HCT116 (cell line): ENCODE measurements around the gene ARL14. TPM values are rescaled to one million over a fixed set of nuclear protein-coding genes. Genes with fewer than 3 reads are reported as not detected.

Experiments
- ATAC-seq: fragments of 200-7000 bp; cut with Tn5 transposase; 2 replicates; pipeline ENCODE4 v1.9.1; 2020; ENCODE audit warnings: mild to moderate bottlenecking, moderate library complexity
- BruUV-seq: library from RNA; stranded (reverse); fragments of 400-500 nt; replicated peaks from 2 replicates; lab custom pipeline; 2021; lab: Mats Ljungman, UMichigan
- CTCF ChIA-PET: fragments of 300-600 bp; sonication (Branson Sonifier 250); formaldehyde crosslinking; loops from one replicate; lab custom pipeline; 2021; ENCODE audit warnings: antibody characterized with exemption; lab: Charles Lee
- POLR2A ChIA-PET: fragments of 300-600, 350-600 bp; sonication (Branson Sonifier 250); formaldehyde crosslinking; loops from one replicate; lab custom pipeline; 2021; ENCODE audit warnings: antibody characterized with exemption; lab: Charles Lee
- RAD21 ChIA-PET, 2 experiments: fragments of 300-600 bp; sonication (Branson Sonifier 250); formaldehyde crosslinking; loops; one replicate each; lab custom pipeline; 2023; ENCODE audit warnings: low total read pairs in 2 of 2; ENCODE audit not compliant: uncharacterized antibody in 2 of 2, unreplicated experiment in 2 of 2, low non-redundant PET in 1 of 2; lab: Charles Lee
- DNase-seq: peaks from one replicate; pipeline ENCODE4 v3.0.0-alpha.2; 2010; ENCODE audit warnings: low read depth, low spot score
- H2AFZ ChIP-seq: fragments of 200-600 bp; shearing (Covaris generic), sonication (generic); 2 replicates; pipeline ENCODE4 v1.6.1; 2017; ENCODE audit warnings: low read depth, mixed run types, mixed read lengths, antibody characterized with exemption, low read length; ENCODE audit not compliant: poor library complexity, severe bottlenecking
- H3K27ac ChIP-seq: 2 replicates; pipeline ENCODE4 v1.5.1; 2012; ENCODE audit warnings: low read depth, low read length
- H3K27me3 ChIP-seq: fragments of 200-600 bp; sonication (generic); 2 replicates; pipeline ENCODE4 v1.6.1; 2016; ENCODE audit warnings: mixed run types, low read length, mixed read lengths; ENCODE audit not compliant: insufficient read depth
- H3K36me3 ChIP-seq, 2 experiments: fragments of 200-500 bp in 1 of 2; fragments of 200-600 bp in 1 of 2; sonication (Bioruptor generic) in 1 of 2; sonication (generic) in 1 of 2; 2 replicates each; pipeline versions ENCODE4 v1.5.1 to v1.6.1; 2014 to 2016; ENCODE audit warnings: low read length in 2 of 2, inconsistent platforms in 1 of 2, mixed read lengths in 1 of 2, mixed run types in 1 of 2; ENCODE audit not compliant: insufficient read depth in 2 of 2, control insufficient read depth in 1 of 2
- H3K4me1 ChIP-seq, 2 experiments: fragments of 200-600 bp in 1 of 2; sonication (generic) in 1 of 2; 2 replicates each; pipeline versions ENCODE4 v1.5.1 to v1.6.1; 2012 to 2017; ENCODE audit warnings: low read length in 2 of 2, inconsistent platforms in 1 of 2, mild to moderate bottlenecking in 1 of 2, mixed read lengths in 1 of 2, mixed run types in 1 of 2, moderate library complexity in 1 of 2; ENCODE audit not compliant: insufficient read depth in 2 of 2, control insufficient read depth in 1 of 2
- H3K4me2 ChIP-seq: fragments of 200-600 bp; sonication (generic); 2 replicates; pipeline ENCODE4 v1.6.1; 2017; ENCODE audit warnings: mixed run types, low read length, mixed read lengths
- H3K4me3 ChIP-seq, 2 experiments: fragments of 200-600 bp in 1 of 2; sonication (generic) in 1 of 2; replicated peaks in 1 of 2; 2 replicates each; pipeline ENCODE4 v1.5.1; 2011 to 2016; ENCODE audit warnings: low read length in 2 of 2, control low read depth in 1 of 2, low read depth in 1 of 2, mild to moderate bottlenecking in 1 of 2, mixed read lengths in 1 of 2, mixed run types in 1 of 2
- H3K79me2 ChIP-seq: fragments of 200-600 bp; sonication (generic); 2 replicates; pipeline ENCODE4 v1.6.1; 2017; ENCODE audit warnings: mild to moderate bottlenecking, mixed run types, low read length, moderate library complexity, mixed read lengths; ENCODE audit not compliant: insufficient read depth
- H3K9ac ChIP-seq: fragments of 200-600 bp; sonication (generic); 2 replicates; pipeline ENCODE4 v1.6.1; 2016; ENCODE audit warnings: low read length, mixed read lengths
- H3K9me2 ChIP-seq: fragments of 200-600 bp; sonication (generic), shearing (Covaris generic); 2 replicates; pipeline ENCODE4 v1.6.1; 2017; ENCODE audit warnings: mixed run types, mild to moderate bottlenecking, moderate library complexity; ENCODE audit not compliant: insufficient read depth
- H3K9me3 ChIP-seq, 2 experiments: fragments of 200-500 bp in 1 of 2; fragments of 200-600 bp in 1 of 2; sonication (Bioruptor generic) in 1 of 2; sonication (generic) in 1 of 2; 2 replicates each; pipeline ENCODE4 v1.6.1; 2014 to 2017; ENCODE audit warnings: low read length in 2 of 2, mixed read lengths in 2 of 2, inconsistent platforms in 1 of 2, low read depth in 1 of 2, mild to moderate bottlenecking in 1 of 2, mixed run types in 1 of 2, moderate library complexity in 1 of 2; ENCODE audit not compliant: control insufficient read depth in 1 of 2, insufficient read depth in 1 of 2
- H4K20me1 ChIP-seq: fragments of 200-600 bp; sonication (generic), shearing (Covaris generic); 2 replicates; pipeline ENCODE4 v1.6.1; 2017; ENCODE audit warnings: mixed run types, mild to moderate bottlenecking, moderate library complexity; ENCODE audit not compliant: insufficient read depth
- CBX3 ChIP-seq: IDR thresholded peaks from 2 replicates; pipeline ENCODE4 v1.6.1; 2012; ENCODE audit warnings: low read depth
- CEBPB ChIP-seq: IDR thresholded peaks from 2 replicates; pipeline ENCODE4 v1.6.1; 2012; ENCODE audit warnings: low read depth
- ELF1 ChIP-seq: IDR thresholded peaks from 2 replicates; pipeline ENCODE4 v1.6.1; 2012; ENCODE audit warnings: low read depth, borderline replicate concordance
- EZH2phosphoT487 ChIP-seq: fragments of 200-600 bp; IDR thresholded peaks from 2 replicates; pipeline ENCODE4 v1.6.1; 2018; ENCODE audit warnings: antibody characterized with exemption, borderline replicate concordance
- FOSL1 ChIP-seq: IDR thresholded peaks from 2 replicates; pipeline ENCODE4 v1.6.1; 2012; ENCODE audit warnings: low read depth
- JUND ChIP-seq: IDR thresholded peaks from 2 replicates; pipeline ENCODE4 v1.6.1; 2012
- POLR2A ChIP-seq: IDR thresholded peaks from 2 replicates; pipeline ENCODE4 v1.7.0; 2011; ENCODE audit warnings: borderline replicate concordance; ENCODE audit not compliant: insufficient read depth, insufficient read length; ENCODE audit errors: extremely low read depth
- POLR2AphosphoS5 ChIP-seq: IDR thresholded peaks from 2 replicates; pipeline ENCODE4 v1.6.1; 2011; ENCODE audit warnings: mild to moderate bottlenecking, low read depth, low read length, moderate library complexity
- RAD21 ChIP-seq: IDR thresholded peaks from 2 replicates; pipeline ENCODE4 v1.6.1; 2012; ENCODE audit warnings: low read depth, mild to moderate bottlenecking
- SIN3A ChIP-seq: IDR thresholded peaks from 2 replicates; pipeline ENCODE4 v1.6.1; 2012; ENCODE audit warnings: low read depth
- SP1 ChIP-seq: IDR thresholded peaks from 2 replicates; pipeline ENCODE4 v1.6.1; 2012; ENCODE audit warnings: low read depth
- SRF ChIP-seq: IDR thresholded peaks from 2 replicates; pipeline ENCODE4 v1.6.1; 2012; ENCODE audit warnings: low read depth
- TCF7L2 ChIP-seq: IDR thresholded peaks from 2 replicates; pipeline ENCODE4 v1.7.0; 2011; ENCODE audit warnings: borderline replicate concordance, inconsistent platforms; ENCODE audit not compliant: insufficient read depth, insufficient read length; ENCODE audit errors: extremely low read depth
- ZFX ChIP-seq: fragments of 450-650 bp; IDR thresholded peaks from 2 replicates; pipeline ENCODE4 v1.6.1; 2017
- ZNF274 ChIP-seq: fragments of 200-500 bp; sonication (Bioruptor generic); IDR thresholded peaks from 2 replicates; pipeline ENCODE4 v1.6.1; 2014; ENCODE audit warnings: mild to moderate bottlenecking, low read depth, low read length, inconsistent platforms
- intact Hi-C: fragments of 100-400 bp; cut with micrococcal nuclease; formaldehyde crosslinking; loops from 2 replicates; pipeline ENCODE4 v1.10.0; 2022
- total RNA-seq: library from RNA; stranded (reverse); gene quantifications from one replicate; pipeline ENCODE4 v1.2.1, GENCODE V29; 2021; ENCODE audit not compliant: unreplicated experiment

The ARL14 gene
- total RNA-seq, 1 experiment from 2014 or later = 0.42 TPM

DNA sequence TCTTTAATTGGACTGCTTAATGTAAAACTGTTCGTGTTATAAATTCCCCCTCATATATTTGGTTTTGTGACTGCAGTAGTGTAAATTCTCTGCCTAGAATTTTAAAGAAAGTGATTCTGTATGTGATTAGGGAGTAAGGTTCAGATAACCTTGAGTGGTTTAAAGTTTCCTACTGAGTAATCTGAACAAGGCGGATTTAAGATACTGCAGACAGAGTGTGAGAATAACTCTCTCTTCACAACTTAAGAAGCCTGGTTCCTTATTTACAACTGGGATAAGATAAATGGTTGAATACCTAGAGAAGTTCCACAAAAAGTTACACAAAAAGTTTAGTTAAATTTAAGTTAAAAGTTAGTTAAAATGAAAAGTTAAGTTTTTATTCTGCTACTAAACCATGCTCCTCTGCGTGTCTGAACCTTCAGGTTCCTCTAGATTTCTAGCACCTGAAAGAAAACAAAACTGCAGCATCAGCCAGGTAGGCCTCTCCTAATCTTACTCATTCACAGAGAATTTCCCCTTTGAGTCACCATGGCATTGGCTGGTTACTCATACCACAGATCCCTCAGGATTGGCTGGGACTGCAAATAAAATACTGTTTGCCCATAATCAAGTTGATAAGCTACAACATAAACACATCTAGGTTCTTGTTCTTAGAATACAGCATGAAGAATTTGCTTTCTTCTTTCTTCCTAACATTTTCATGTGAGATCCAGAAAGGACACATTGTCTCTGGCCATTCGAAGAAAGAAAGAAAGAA, at the start of gene ARL14 (continued):
- TF ChIP-seq TCF7L2 (no peak), POLR2AphosphoS5 (peak; percentile 54; the same call in 1 of the 2 replicates), RAD21 (no peak), ZNF274 (no peak), EZH2phosphoT487 (no peak), SRF (peak; percentile 76)

DNA sequence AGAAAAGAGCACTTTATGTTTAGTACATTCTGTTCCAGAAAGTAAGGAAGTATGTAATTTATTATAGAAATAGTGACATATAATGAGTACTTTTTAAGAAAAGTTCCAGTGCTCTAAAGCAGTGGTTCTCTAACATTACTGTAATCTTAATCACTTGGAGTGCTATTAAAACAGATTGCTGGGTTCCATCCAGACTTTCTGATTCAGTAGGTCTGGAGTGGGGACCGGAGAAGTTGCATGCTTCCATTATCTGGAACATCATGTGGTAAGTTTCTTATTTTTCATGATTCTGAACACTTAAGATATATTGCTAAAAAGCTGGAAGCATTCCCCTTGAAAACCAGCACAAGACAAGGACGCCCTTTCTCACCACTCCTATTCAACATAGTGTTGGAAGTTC, 47.5 kb upstream of the ARL14 start:
- POLR2A ChIA-PET = no interaction called here
- H3K4me2 ChIP-seq = no peak overlapping the region
- no peak overlapping the region for H2AFZ ChIP-seq
- no peaks in the 10 kb centered on the region for H3K27me3 ChIP-seq
- no peak overlapping the region for H3K9ac ChIP-seq
- no peaks in the 10 kb centered on the region for H3K36me3 ChIP-seq
- no peaks in the 10 kb centered on the region for H4K20me1 ChIP-seq
- H3K27ac ChIP-seq = no peak overlapping the region
- CTCF ChIA-PET = no interaction called here
- no peak for ATAC-seq
- TF ChIP-seq ZFX (no peak), SP1 (no peak), ELF1 (no peak), CEBPB (no peak), CBX3 (no peak), EZH2phosphoT487 (no peak), JUND (no peak), FOSL1 (no peak), POLR2A (no peak), SIN3A (no peak), POLR2AphosphoS5 (no peak), SRF (no peak), ZNF274 (no peak)
- TF ChIP-seq, all 23 proteins: peak for 0
- intact Hi-C loops = no loop called here
- Histone ChIP-seq H3K79me2 (no peaks in the 10 kb centered on the region), H3K9me3 (no peaks in the 10 kb centered on the region), H3K4me1 (no peaks in the 10 kb centered on the region), H3K4me3 (no peak overlapping the region), H3K9me2 (no peaks in the 10 kb centered on the region)
- BruUV-seq = no TSS peak
- RAD21 ChIA-PET = no interaction called here
- DNase-seq = no peak
